Stimulated activated CD8-positive, alpha-beta memory T cell treated with anti-CD3 and anti-CD28 coated beads, Interleukin-7, amount 100 ng/mL, for 1 hour (primary cell): ENCODE measurements around the gene CYP8B1.
"Not testable (repeated sequence)": the region's sequence is repeated elsewhere in the genome, so short reads cannot be mapped to it uniquely, and the experiment has no call there.

ENCODE experiments used
- DNase-seq, 2 donors: peaks; one replicate each; pipeline ENCODE4 v3.0.0-alpha.2; 2020; ENCODE audit warnings: low read depth in 2 of 2

The CYP8B1 gene

GRCh38 chr3:42886294-42886822 is 10.7 kb upstream of the CYP8B1 start:
- no peak for DNase-seq

- DNase-seq = no peak
Measured at GRCh38 chr3:42884324-42884723, 8.6 kb upstream of the CYP8B1 start.

GRCh38 chr3:42883251-42883930 is 7.7 kb upstream of the CYP8B1 start:
- not testable (repeated sequence) for DNase-seq

GRCh38 chr3:42880601-42881451 is 5.1 kb upstream of the CYP8B1 start:
- peak; percentile 70 to 71 for DNase-seq

GRCh38 chr3:42880183-42880582 is 4.5 kb upstream of the CYP8B1 start:
- DNase-seq = no peak

- DNase-seq = no peak
Measured at GRCh38 chr3:42877881-42878280, 2.2 kb upstream of the CYP8B1 start.

GRCh38 chr3:42876940-42877720 is 1.5 kb upstream of the CYP8B1 start:
- DNase-seq = no peak

GRCh38 chr3:42876401-42876800 is 722 bp upstream of the CYP8B1 start:
- no peak for DNase-seq

- no peak for DNase-seq
Measured at GRCh38 chr3:42874749-42875148, 930 bp downstream of the CYP8B1 start.

- no peak for DNase-seq
Measured at GRCh38 chr3:42873221-42873982, 2.3 kb downstream of the CYP8B1 start.

GRCh38 chr3:42872718-42873117 is 3.0 kb downstream of the CYP8B1 start:
- no peak for DNase-seq

GRCh38 chr3:42871592-42872196 is 4.0 kb downstream of the CYP8B1 start:
- no peak for DNase-seq

GRCh38 chr3:42868841-42869240 is 6.8 kb downstream of the CYP8B1 start:
- DNase-seq = no peak

GRCh38 chr3:42867138-42867537 is 8.5 kb downstream of the CYP8B1 start:
- DNase-seq = no peak

- no peak for DNase-seq
Measured at GRCh38 chr3:42865256-42865655, 10.4 kb downstream of the CYP8B1 start.

- DNase-seq = no peak
Measured at GRCh38 chr3:42864321-42864950, 11.2 kb downstream of the CYP8B1 start.

- DNase-seq = no peak
Measured at GRCh38 chr3:42856544-42856943, 19.1 kb downstream of the CYP8B1 start.

GRCh38 chr3:42855547-42856380 is 19.9 kb downstream of the CYP8B1 start:
- no peak for DNase-seq

- no peak for DNase-seq
Measured at GRCh38 chr3:42855219-42855546, 20.5 kb downstream of the CYP8B1 start.
